Loucy (cell line): ENCODE results near the gene KANSL3.

Experiments
- H2AFZ ChIP-seq: fragments of 200-600 bp; sonication (generic); 2 replicates; pipeline ENCODE4 v1.6.0; 2016; ENCODE audit warnings: antibody characterized with exemption, mild to moderate bottlenecking, low read length, moderate library complexity
- H3F3A ChIP-seq: fragments of 200-600 bp; 2 replicates; pipeline ENCODE4 v1.6.0; 2016; ENCODE audit warnings: antibody characterized with exemption, low read depth, mild to moderate bottlenecking
- H3K27me3 ChIP-seq: fragments of 200-600 bp; sonication (generic); 2 replicates; pipeline ENCODE4 v1.6.1; 2014; ENCODE audit warnings: low read length, mild to moderate bottlenecking; ENCODE audit not compliant: insufficient read depth, poor library complexity, severe bottlenecking
- H3K36me3 ChIP-seq: fragments of 200-600 bp; sonication (generic); 2 replicates; pipeline ENCODE4 v1.6.1; 2016; ENCODE audit warnings: low read length; ENCODE audit not compliant: insufficient read depth
- H3K4me1 ChIP-seq: fragments of 200-600 bp; sonication (generic); 2 replicates; pipeline ENCODE4 v1.5.1; 2014; ENCODE audit warnings: low read length, mild to moderate bottlenecking; ENCODE audit not compliant: insufficient read depth, poor library complexity, severe bottlenecking
- H3K4me2 ChIP-seq: fragments of 200-600 bp; sonication (generic); 2 replicates; pipeline ENCODE4 v1.6.0; 2014; ENCODE audit warnings: antibody characterized with exemption, low read length, low read depth, mild to moderate bottlenecking; ENCODE audit not compliant: poor library complexity, severe bottlenecking
- H3K4me3 ChIP-seq: fragments of 200-600 bp; sonication (generic); 2 replicates; pipeline ENCODE4 v1.5.1; 2014; ENCODE audit warnings: low read length, mild to moderate bottlenecking, mixed read lengths; ENCODE audit not compliant: poor library complexity, severe bottlenecking
- H3K79me2 ChIP-seq: fragments of 200-600 bp; sonication (generic); 2 replicates; pipeline ENCODE4 v1.6.1; 2014; ENCODE audit warnings: low read length; ENCODE audit not compliant: insufficient read depth
- H3K9ac ChIP-seq: fragments of 200-600 bp; sonication (generic); 2 replicates; pipeline ENCODE4 v1.6.0; 2014; ENCODE audit warnings: mild to moderate bottlenecking, low read depth, low read length, moderate library complexity; ENCODE audit not compliant: poor library complexity, severe bottlenecking
- H3K9me2 ChIP-seq: fragments of 200-600 bp; sonication (generic); replicated peaks from 2 replicates; pipeline ENCODE4 v1.6.1; 2016; ENCODE audit warnings: low read depth, low read length, mixed read lengths
- H3K9me3 ChIP-seq: fragments of 200-600 bp; sonication (generic); 2 replicates; pipeline ENCODE4 v1.6.1; 2014; ENCODE audit warnings: mild to moderate bottlenecking, antibody characterized with exemption, low read length, low read depth; ENCODE audit not compliant: insufficient read depth
- H4K20me1 ChIP-seq: fragments of 200-600 bp; sonication (generic); 2 replicates; pipeline ENCODE4 v1.6.0; 2014; ENCODE audit warnings: antibody characterized with exemption, low read length, mild to moderate bottlenecking; ENCODE audit not compliant: insufficient read depth, poor library complexity, severe bottlenecking
- EZH2phosphoT487 ChIP-seq: fragments of 200-600 bp; IDR thresholded peaks from 2 replicates; pipeline ENCODE4 v1.6.1; 2018; ENCODE audit warnings: antibody characterized with exemption, mild to moderate bottlenecking, moderate library complexity, borderline replicate concordance
- TF ChIP-seq, protein P1 (sequence below): fragments of 200-600 bp; sonication (generic); conservative IDR thresholded peaks from 2 replicates; pipeline ENCODE4 v1.5.1; 2014; ENCODE audit warnings: mild to moderate bottlenecking, antibody characterized with exemption, low read length

KANSL3 gene

GRCh38 chr2:96568094-96568493 is 70.0 kb downstream of the KANSL3 start:
- Histone ChIP-seq H3K4me1 (no peaks in the 10 kb centered on the region), H3K4me3 (no peak overlapping the region), H3F3A (no peaks in the 10 kb centered on the region), H3K9me2 (no peaks in the 10 kb centered on the region), H3K27me3 (no peaks in the 10 kb centered on the region), H3K9ac (no peak overlapping the region), H3K9me3 (no peaks in the 10 kb centered on the region), H3K4me2 (no peak overlapping the region), H2AFZ (no peak overlapping the region), H3K36me3 (no peaks in the 10 kb centered on the region), H4K20me1 (no peaks in the 10 kb centered on the region), H3K79me2 (no peaks in the 10 kb centered on the region)
- TF ChIP-seq EZH2phosphoT487 = no peak
- TF ChIP-seq, protein P1, sequence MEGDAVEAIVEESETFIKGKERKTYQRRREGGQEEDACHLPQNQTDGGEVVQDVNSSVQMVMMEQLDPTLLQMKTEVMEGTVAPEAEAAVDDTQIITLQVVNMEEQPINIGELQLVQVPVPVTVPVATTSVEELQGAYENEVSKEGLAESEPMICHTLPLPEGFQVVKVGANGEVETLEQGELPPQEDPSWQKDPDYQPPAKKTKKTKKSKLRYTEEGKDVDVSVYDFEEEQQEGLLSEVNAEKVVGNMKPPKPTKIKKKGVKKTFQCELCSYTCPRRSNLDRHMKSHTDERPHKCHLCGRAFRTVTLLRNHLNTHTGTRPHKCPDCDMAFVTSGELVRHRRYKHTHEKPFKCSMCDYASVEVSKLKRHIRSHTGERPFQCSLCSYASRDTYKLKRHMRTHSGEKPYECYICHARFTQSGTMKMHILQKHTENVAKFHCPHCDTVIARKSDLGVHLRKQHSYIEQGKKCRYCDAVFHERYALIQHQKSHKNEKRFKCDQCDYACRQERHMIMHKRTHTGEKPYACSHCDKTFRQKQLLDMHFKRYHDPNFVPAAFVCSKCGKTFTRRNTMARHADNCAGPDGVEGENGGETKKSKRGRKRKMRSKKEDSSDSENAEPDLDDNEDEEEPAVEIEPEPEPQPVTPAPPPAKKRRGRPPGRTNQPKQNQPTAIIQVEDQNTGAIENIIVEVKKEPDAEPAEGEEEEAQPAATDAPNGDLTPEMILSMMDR = no peak

DNA sequence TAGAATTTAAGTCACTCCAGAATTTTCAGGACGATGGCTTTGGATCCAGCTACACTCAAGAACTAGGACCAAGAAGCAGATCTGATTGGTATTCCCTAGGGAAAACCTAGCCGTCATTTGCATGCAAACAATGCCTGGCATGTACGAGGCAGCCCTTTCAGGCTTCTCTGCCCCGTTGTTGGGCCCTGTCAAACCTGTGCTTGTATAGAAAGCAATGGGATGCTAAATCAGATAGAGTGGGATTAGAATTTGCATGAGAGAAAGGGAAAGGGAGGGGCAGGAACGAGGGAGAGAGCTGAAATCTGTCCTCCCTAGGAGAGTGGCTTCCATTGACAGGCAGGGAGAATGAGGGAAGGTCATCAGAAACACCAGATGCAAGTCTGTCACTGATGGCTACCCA is 73.0 kb downstream of the KANSL3 start:
- Histone ChIP-seq H3K27me3 (no peaks in the 10 kb centered on the region), H3K4me2 (no peak overlapping the region), H3F3A (no peaks in the 10 kb centered on the region), H3K9ac (no peak overlapping the region), H3K79me2 (no peaks in the 10 kb centered on the region), H3K9me3 (no peaks in the 10 kb centered on the region), H3K9me2 (no peaks in the 10 kb centered on the region), H4K20me1 (no peaks in the 10 kb centered on the region), H3K4me3 (no peak overlapping the region), H3K4me1 (no peaks in the 10 kb centered on the region), H2AFZ (no peak overlapping the region), H3K36me3 (no peaks in the 10 kb centered on the region)
- TF ChIP-seq, protein P1 = no peak
- no peak for TF ChIP-seq EZH2phosphoT487

- TF ChIP-seq, protein P1 = no peak
- no peak for TF ChIP-seq EZH2phosphoT487
- Histone ChIP-seq H3K9me3 (no peaks in the 10 kb centered on the region), H3K4me1 (no peaks in the 10 kb centered on the region), H3K9ac (no peak overlapping the region), H4K20me1 (no peaks in the 10 kb centered on the region), H3K27me3 (no peaks in the 10 kb centered on the region), H3K4me2 (no peak overlapping the region), H3K4me3 (no peak overlapping the region), H3K79me2 (no peaks in the 10 kb centered on the region), H2AFZ (no peak overlapping the region), H3K36me3 (no peaks in the 10 kb centered on the region), H3K9me2 (no peaks in the 10 kb centered on the region), H3F3A (no peaks in the 10 kb centered on the region)
These were observed 73.5 kb downstream of the KANSL3 start for GRCh38 chr2:96564563-96564962.
